SKM-1 treated with dmso at 0.1 percent for 144 hours (cell line): Measurements from ENCODE around the gene CEACAM19.
"Not testable (repeated sequence)": the region's sequence is repeated elsewhere in the genome, so short reads cannot be mapped to it uniquely, and the experiment has no call there.

Experiments
- DNase-seq: peaks from one replicate; lab custom pipeline; 2025; ENCODE audit not compliant: unreplicated experiment; lab: John Stamatoyannopoulos, UW

CEACAM19 gene, protein sequence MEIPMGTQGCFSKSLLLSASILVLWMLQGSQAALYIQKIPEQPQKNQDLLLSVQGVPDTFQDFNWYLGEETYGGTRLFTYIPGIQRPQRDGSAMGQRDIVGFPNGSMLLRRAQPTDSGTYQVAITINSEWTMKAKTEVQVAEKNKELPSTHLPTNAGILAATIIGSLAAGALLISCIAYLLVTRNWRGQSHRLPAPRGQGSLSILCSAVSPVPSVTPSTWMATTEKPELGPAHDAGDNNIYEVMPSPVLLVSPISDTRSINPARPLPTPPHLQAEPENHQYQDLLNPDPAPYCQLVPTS

DNA sequence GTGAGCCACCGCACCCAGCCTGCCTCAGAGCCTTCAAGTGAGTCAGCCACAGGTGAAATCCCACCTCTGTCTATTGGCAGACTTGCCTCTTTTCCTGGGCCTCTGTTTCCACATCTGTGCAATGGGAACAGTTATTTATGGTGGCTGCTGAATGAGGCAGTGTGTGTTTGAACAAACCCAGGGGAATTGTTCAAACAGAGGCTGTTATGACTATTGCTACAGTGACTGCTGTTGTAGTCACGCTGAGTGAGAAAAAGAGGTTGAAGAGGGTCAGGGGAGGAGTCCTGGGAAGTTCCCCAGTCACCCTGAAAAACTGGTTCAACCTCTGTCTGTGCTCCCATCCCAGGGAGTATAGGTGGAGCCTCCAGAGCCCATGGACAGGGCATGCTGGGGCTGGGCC is at the start of gene CEACAM19:
TSS of gene CEACAM19 (plus strand) at position 83 of the 400 bp plus-strand sequence. CDS start 450 bp downstream, outside the sequence.
- no peak for DNase-seq

DNA sequence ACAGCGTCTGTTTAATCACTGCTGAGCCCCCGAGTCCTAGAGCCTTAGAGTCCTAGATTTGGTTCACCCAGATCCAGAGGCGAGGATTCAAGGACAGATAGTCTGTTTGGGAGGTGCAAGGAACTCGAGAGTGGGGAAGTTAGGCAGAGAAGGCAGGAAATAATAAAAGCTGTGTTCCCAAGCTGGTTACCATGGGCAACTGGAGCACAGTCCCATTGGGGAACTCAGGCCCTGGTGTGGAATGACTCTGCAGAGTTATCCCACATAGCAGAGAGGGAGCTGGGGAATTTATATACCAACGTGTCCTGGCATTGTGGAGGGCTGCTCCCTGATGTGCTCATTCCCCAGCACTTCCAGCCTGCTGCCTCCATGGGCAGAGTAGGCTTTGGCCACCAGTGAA is 48.2 kb upstream of the CEACAM19 start:
- no peak for DNase-seq

DNA sequence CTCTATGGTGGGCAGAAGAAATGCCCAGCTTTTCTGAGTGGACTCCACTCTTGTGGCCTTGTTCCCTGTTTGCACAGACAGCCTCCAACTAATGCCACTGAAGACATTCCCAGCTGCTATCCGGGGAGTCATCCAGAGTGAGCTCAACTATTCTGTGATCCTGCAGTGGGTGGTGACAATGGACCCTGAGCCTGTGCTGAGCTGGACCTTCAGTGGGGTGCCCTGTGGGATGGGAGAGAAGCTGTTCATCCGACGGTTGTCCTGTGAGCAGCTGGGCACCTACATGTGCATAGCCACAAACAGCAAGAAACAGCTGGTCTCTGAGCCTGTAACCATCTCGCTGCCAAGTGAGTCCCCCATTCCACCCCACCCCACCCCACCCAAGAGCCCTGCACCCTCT is 47.7 kb upstream of the CEACAM19 start:
- DNase-seq: no peak

DNA sequence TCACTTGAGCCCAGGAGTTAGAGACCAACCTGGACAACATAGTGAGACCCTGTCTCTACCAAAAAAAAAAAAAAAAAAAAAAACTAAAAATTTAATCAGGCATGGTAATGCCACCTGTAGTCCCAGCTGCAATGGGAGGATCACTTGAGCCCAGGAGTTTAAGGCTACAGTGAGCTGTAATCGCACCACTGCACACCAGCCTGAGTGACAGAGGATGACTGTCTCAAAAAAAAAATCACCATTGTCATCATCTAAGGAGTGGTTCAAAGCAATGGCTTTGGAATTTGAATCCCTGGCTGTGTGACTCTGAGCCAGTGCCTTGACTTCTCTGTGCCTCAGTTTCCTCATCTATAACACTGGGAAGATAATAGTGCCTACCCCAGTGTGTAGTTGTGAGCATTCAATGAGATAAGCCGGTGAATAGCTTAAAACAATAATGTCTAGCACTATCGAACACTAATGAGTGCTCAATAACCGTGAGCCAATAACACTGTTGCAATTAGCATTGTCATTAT is 46.4 kb upstream of the CEACAM19 start:
- no peak for DNase-seq

DNA sequence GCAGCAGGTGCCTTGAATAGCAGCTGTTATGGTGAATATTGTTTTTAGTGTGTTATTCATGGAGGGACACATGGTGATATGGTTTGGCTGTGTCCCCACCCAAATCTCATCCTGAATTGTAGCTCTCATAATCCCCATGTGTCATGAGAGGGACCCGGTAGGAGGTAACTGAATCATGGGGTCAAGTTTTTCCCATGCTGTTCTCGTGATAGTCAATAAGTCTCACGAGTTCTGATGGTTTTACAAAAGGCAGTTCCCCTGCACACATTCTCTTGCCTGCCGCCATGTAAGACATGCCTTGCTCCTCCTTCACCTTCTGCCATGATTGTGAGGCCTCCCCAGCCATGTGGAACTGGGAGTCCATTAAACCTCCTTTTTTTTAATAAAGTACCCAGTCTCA is 45.6 kb upstream of the CEACAM19 start:
- DNase-seq: not testable (repeated sequence)

DNA sequence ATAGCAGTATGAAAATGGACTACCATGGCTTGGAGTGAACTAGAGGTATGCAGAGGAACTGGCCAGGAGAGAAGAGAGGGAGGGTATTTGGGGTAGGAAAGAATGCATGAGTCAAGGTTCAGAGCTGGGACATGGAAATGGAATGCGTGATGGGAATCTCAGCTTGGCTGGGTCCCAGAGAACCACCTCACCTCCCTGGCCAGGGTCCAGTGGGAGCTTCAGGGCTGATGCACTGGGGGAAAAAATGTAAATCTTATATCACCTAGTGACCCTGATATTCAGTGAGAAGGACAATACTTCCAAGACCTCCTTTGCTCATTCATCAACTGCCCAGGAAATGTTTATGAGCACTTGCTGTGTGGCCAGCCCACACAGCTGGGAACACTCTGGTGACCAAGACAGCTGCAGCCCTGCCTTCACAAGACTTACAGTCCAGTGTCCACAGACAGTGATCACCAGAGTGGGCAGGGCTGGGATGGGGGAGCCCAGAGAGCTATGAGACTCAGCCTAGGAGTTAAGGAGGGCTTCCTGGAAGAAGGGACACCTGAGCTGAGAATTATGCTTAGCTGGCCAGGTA is 45.1 kb upstream of the CEACAM19 start:
- DNase-seq: no peak

DNA sequence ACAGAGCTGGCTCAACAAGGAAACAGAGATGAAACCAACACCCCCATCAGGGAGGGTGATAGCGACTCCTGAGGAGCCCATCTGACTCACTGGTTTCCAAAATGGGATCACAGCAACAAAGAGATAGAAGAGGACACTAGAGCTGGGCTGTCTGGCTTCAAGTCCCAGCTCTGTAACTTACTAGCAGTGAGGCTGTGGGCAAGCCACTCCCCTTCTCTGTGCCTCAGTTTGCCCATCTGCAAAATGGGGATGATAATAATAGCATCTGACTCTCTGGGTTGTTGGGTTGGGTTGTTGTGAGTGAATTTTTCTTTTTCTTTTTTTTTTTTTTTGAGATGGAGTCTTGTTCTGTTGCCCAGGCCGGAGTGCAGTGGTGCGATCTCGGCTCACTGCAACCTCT is 43.7 kb upstream of the CEACAM19 start:
- DNase-seq: no peak

DNA sequence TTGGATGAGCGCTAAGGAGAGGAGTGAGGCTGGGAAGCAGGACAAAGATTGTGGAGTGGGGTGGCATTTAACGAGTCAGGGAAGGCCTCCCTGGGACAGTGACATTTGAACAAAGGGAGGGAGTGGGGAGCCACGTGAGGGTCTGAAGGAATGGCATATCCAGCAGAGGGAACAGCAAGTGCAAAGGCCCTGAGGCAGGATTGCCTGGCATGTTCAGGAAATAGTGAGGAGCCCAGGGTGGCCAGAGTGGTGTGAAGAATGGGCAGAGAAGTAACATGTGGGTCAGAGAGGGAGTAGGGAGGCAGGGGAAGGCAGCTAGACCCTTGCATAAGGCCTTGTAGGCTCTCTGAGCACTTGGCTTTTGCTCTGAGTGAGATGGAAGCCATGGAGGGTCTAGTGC is 42.5 kb upstream of the CEACAM19 start:
- no peak for DNase-seq

DNA sequence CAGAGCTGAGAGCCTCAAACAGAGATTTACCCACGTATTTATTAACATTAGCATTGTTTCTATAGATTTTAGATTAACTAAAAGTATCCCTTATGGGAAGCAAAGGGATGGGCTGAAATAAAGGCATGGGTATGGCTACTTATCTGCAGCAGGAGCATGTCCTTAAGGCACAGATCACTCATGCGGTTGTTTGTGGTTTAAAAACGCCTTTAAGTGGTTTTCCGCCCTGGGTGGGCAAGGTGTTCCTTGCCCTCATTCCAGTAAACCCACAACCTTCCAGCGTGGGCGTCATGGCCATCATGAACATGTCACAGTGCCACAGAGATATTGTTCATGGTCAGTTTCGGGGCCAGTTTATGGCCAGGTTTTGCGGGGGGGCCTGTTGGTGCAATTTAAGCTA is 39.7 kb upstream of the CEACAM19 start:
- DNase-seq: not testable (repeated sequence)

DNA sequence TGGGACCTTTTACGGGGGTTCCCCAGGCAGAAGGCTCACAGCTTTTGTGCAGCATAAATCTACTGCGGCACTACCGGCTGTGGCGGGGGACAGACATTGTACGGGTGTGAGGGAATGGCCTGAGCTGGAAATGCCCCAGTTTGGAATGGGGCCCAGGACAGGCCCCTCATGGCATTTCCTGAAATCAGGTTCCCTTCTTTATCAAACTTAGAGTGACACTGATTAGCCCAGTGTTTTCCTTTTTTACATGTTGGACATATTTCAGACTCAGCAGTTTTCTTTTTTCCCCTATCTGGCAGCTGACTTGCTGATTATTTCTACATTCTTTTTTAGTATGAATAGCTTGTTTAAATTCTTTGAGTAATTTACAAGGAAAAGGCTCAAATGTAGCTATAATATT is 37.2 kb upstream of the CEACAM19 start:
- DNase-seq: not testable (repeated sequence)

DNA sequence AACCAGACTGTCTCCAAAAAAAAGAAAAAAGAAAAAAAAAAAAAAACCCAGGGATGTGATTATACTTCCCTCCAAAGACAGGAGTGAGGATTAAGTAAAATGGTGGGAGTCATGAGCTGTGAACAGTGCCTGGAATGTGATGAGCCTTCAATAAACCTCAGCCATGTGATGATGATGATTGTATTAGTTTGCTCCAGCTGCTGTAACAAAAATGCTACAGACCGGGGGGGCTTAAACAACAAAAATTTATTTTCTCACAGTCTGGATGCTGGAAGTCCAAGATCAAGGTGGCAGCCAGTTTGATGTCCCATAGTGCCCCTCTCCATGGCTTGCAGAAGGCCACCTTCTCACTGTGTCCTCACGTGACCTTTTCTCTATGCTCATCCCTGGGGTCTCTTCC is 36.5 kb upstream of the CEACAM19 start:
- DNase-seq: no peak

DNA sequence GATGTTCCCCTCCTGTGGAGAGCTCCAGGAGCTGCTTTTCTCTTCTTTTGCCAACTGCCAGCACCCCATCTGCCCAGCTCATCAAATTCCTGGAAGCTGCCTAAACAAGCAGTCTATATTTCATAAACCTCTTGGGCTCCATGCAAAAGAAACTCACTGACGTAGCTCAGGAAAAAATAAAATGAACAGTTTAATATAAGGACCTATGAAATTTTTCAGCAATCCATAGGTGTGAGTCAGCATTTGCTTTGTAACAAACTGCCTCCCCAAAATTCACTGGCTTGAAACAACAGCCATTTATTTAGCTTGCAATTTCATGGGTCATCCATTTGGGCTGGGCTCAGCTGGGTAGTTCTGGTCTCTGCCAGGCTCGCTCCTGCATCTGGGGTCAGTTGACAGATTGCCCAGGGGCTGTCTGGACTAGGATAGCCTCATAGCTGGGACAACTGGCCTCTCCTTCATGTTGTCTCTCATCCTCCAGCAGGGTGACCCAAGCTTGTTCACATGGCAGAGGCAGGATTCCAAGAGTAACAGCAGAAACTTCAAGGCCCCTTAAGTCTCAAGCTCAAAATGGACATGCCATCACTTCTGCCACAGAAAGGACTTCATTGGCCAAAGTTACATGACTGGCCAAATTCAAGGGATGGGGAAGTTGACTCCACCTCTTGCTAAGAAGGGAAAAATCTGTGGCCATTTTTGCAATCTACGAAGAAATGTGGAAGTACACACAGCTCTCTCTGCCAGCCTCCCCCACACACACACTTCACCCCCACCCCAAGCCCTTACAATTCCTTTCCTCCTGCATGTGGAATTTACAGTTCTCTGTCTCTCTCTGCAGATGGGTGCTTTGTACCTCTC is 35.5 kb upstream of the CEACAM19 start:
- DNase-seq: peak; percentile 61

DNA sequence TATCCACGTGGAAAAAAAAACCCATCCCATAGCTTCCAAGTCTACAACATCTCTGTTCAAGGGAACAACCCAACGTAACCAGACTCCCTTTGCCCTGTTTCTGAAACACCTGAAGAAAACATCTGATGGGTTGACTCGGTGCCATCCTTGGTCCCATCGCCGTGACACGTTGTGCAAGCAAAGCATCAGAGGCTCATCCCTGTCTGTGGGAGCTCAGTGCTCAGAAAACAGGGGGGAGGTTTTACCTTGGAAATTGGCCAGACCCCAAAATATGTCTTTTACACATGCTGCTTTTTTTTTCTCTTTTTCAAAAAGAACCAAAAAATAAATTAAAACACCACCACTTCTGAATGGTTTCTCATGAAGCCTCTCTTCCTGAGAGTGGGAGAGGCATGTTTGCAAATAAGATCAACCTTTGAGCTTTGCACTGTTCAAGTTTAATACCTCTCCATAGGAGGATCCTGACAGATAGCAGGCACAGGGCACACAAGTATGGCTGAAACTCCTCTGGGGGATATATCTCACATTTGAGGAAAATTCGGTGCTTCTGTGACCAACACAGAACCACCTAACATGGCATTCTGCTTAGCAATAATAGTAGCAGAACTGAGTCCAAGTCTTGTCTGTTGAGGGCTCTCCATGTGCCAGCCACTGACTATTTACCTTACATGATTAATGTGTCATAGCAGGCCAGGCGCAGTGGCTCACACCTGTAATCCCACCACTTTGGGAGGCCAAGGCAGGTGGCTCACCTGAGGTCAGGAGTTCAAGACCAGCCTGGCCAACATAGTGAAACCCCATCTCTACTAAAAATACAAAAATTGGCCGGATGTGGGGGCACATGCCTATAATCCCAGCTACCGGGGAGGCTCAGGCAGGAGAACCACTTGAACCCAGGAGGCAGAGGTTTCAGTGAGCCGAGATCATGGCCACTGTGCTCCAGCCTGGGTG is 34.6 kb upstream of the CEACAM19 start:
- no peak for DNase-seq

DNA sequence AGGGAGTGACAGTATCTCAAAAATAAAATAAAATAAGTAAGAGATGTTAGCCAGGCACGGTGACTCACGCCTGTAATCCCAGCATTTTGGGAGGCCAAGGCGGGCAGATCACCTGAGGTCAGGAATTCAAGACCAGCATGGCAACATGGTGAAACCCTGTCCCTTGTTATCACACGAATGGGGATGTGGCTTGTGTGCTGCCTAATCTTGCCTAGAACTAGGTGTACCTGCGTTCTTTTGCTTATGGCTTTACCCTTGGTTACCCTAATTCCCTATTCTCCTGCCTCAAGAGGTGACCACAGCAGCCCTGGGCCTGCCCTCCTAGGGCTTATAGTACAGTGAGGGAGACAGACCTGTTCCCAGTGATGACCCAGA is 33.9 kb upstream of the CEACAM19 start:
- DNase-seq: no peak

DNA sequence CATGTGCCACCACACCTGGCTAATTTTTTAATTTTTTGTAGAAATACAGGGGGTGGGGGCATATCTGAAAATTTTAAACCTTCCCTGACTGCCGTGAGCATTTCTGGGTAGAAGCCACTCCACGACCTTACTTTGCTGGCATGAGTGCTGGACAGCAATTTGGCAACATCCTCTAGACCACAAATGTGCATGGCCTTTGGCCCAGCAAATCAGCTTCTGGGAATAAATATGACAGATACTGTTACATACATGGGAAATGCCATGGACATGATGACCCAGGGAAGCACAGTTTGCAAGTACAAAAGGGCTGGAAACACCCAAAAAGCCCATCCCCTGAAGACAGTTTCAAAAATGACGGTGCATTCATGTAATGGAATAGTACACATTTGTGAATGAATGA is 30.8 kb upstream of the CEACAM19 start:
- no peak for DNase-seq

DNA sequence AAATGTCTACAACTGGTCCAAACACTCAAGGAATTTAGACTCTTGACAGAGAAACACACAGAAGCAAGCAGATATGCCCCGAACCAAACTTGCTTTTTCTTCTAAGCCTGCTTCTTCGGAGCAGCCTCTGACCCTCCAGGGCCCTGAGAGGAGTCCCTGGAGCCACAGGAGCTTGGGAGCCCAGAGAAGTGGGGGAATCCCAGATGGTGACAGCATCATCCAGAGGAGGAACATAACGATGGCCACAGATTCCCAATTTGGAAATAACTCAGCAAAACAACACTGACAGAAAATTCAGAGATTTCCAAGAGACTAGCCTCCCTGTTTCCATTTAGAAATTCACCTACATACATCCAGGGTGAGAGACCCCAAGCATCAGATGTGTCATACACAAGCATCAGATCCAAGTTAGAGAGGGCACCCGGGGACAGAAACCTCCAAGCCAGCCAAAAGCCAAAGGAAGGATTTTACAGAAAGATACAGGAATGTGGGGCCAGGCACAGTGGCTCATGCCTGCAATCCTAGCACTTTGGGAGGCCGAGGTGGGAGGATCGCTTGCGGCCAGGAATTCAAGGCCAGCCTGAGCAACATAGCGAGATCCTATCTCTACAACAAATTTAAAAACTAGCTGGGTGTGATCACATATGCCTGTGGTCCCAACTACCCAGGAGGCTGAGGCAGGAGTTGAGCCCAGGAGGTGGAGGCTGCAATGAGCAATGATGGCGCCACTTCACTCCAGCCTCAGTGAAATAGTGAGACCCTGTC is 29.6 kb upstream of the CEACAM19 start:
- DNase-seq: no peak

DNA sequence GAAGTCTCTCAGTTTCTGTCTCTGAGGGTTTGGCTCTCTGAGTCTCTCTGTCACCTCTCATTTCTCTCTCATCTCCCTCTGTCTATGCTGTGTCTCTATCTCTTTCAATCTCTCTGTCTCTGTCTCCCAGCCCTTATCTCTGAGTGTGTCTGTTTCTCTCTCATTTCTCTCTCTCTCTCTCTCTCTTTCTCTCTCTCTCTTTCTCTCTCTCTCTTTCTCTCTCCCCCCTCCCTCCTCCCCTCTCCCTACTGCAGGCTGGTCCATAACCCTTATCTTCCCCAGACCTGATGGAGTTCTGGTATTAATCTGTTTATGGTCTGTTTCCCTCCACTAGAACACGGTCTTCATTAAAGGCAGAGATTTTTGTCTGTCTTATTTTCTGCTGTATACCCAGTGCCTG is 28.9 kb upstream of the CEACAM19 start:
- DNase-seq: no peak

DNA sequence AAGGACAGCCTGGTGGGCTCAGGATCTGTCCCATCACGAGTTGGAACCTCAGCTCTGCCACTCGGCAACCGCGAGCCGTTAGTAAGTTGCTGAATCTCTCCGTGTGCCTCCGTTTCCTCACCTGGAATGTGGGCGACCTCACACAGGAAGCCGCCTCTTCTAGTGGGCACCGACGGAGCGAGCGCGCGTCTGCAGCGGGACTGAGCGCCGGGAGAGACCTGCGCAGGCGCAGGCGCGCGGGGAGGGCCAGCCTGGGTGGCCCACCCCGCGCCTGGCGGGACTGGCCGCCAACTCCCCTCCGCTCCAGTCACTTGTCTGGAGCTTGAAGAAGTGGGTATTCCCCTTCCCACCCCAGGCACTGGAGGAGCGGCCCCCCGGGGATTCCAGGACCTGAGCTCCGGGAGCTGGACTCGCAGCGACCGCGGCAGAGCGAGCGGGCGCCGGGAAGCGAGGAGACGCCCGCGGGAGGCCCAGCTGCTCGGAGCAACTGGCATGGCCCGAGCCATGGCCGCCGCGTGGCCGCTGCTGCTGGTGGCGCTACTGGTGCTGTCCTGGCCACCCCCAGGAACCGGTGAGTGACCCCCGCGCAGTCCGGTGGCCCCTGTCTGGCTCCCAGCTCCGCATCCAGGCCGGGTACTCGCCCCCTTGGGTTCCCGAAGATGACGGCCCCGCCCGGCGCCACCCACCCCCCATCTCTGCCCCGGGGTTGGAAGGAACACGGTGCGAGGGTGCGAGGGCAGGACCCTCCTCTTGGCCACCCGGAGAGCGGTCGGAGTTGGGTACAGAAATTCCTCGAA is 27.5 kb upstream of the CEACAM19 start, which contains the start of gene PVR:
TSS of gene PVR (plus strand) at position 306 of the 797 bp plus-strand sequence. CDS start at position 493, 187 bp downstream.
- DNase-seq: peak; percentile 19

DNA sequence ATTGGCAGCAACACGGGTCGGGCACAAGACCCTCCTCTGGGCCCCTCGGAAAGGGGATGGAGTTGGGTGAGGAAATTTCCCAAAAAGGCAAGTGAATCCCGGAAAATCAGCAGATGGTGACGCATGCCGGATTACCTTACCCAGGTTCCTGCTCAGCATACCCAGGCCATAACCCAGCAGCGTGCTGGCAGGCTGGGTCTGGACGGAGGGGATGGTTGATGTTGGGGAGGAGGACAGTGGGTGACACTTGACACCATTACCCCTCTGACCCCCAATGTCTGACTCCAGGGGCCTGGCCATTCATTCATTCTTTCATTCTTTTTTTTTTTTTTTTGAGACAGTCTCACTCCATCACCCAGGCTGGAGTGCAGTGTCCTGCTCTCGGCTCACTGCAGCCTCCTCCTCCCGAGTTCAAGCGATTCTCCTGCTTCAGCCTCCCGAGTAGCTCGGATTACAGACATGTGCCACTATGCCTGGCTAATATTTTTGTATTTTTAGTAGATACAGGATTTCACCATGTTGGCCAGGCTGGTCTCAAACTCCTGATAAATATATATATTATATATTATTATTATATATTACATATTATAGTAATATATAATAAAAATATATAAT is 26.8 kb upstream of the CEACAM19 start:
- no peak for DNase-seq
